GM18858 (cell line): Measurements from ENCODE around the gene XPR1.
"Not testable (repeated sequence)": the region's sequence is repeated elsewhere in the genome, so short reads cannot be mapped to it uniquely, and the experiment has no call there.

Source experiments
- ATAC-seq: cut with Tn5 transposase; IDR thresholded peaks from one replicate; pipeline ENCODE4 v1.9.1; 2021; ENCODE audit not compliant: unreplicated experiment

XPR1 gene

GRCh38 chr1:180778782-180779398 lies 147.1 kb downstream of the XPR1 start:
- ATAC-seq = no peak

- ATAC-seq = no peak
Measured at GRCh38 chr1:180779584-180779983, 147.8 kb downstream of the XPR1 start.

- ATAC-seq = no peak
Measured at GRCh38 chr1:180781718-180782117, 149.9 kb downstream of the XPR1 start.

- ATAC-seq = no peak
Measured at GRCh38 chr1:180785291-180785690, 153.5 kb downstream of the XPR1 start.

GRCh38 chr1:180785887-180786286 lies 154.1 kb downstream of the XPR1 start:
- no peak for ATAC-seq

GRCh38 chr1:180786624-180787023 lies 154.8 kb downstream of the XPR1 start:
- ATAC-seq = no peak

- no peak for ATAC-seq
Measured at GRCh38 chr1:180787628-180788307, 155.9 kb downstream of the XPR1 start.

- no peak for ATAC-seq
Measured at GRCh38 chr1:180789460-180789859, 157.6 kb downstream of the XPR1 start.

- ATAC-seq = not testable (repeated sequence)
Measured at GRCh38 chr1:180791152-180791551, 159.3 kb downstream of the XPR1 start.

- no peak for ATAC-seq
Measured at GRCh38 chr1:180791806-180792205, 160.0 kb downstream of the XPR1 start.

- ATAC-seq = no peak
Measured at GRCh38 chr1:180793451-180793850, 161.6 kb downstream of the XPR1 start.

- ATAC-seq = no peak
Measured at GRCh38 chr1:180796897-180797640, 165.2 kb downstream of the XPR1 start.

- ATAC-seq = no peak
Measured at GRCh38 chr1:180800945-180801344, 169.1 kb downstream of the XPR1 start.

- ATAC-seq = no peak
Measured at GRCh38 chr1:180802813-180803212, 171.0 kb downstream of the XPR1 start.

- ATAC-seq = peak; percentile 84
Measured at GRCh38 chr1:180805316-180805715, 173.5 kb downstream of the XPR1 start.

GRCh38 chr1:180811298-180811697 lies 179.5 kb downstream of the XPR1 start:
- ATAC-seq = no peak

GRCh38 chr1:180811886-180812285 lies 180.1 kb downstream of the XPR1 start:
- no peak for ATAC-seq

GRCh38 chr1:180814258-180814657 lies 182.4 kb downstream of the XPR1 start:
- no peak for ATAC-seq

GRCh38 chr1:180815188-180815587 lies 183.4 kb downstream of the XPR1 start:
- no peak for ATAC-seq

GRCh38 chr1:180816132-180816531 lies 184.3 kb downstream of the XPR1 start:
- no peak for ATAC-seq

GRCh38 chr1:180821970-180822369 lies 190.1 kb downstream of the XPR1 start:
- ATAC-seq = no peak

- not testable (repeated sequence) for ATAC-seq
Measured at GRCh38 chr1:180831507-180831906, 199.7 kb downstream of the XPR1 start.
